ENCODE measurements around the gene C10orf90. TPM values are rescaled to one million over a fixed set of nuclear protein-coding genes. Genes with fewer than 3 reads are reported as not detected.

Gene C10orf90
- total RNA-seq, 1 experiment from 2014 or later: not detected

GRCh38 chr10:126525326-126525725 lies 145.2 kb downstream of the C10orf90 start:
- DNase-seq (ENCODE audit: low read depth): no peak
- in situ Hi-C loops (cut with HindIII; ENCODE audit: low pct_unique_long_range_greater_than_20kb, low sequenced_read_pairs): no loop called here

- in situ Hi-C loops (cut with HindIII; ENCODE audit: low pct_unique_long_range_greater_than_20kb, low sequenced_read_pairs): no loop called here
- DNase-seq (ENCODE audit: low read depth): no peak
These were observed 146.0 kb downstream of the C10orf90 start for GRCh38 chr10:126524526-126524925.

GRCh38 chr10:126523071-126523470 lies 147.4 kb downstream of the C10orf90 start:
- no peak for DNase-seq (ENCODE audit: low read depth)
- in situ Hi-C loops (cut with HindIII; ENCODE audit: low pct_unique_long_range_greater_than_20kb, low sequenced_read_pairs): no loop called here

GRCh38 chr10:126521399-126521798 lies 149.1 kb downstream of the C10orf90 start:
- DNase-seq (ENCODE audit: low read depth): no peak
- in situ Hi-C loops (cut with HindIII; ENCODE audit: low pct_unique_long_range_greater_than_20kb, low sequenced_read_pairs): no loop called here

GRCh38 chr10:126520751-126521317 lies 149.7 kb downstream of the C10orf90 start:
- DNase-seq (ENCODE audit: low read depth): no peak
- in situ Hi-C loops (cut with HindIII; ENCODE audit: low pct_unique_long_range_greater_than_20kb, low sequenced_read_pairs): no loop called here

- no peak for DNase-seq (ENCODE audit: low read depth)
- in situ Hi-C loops (cut with HindIII; ENCODE audit: low pct_unique_long_range_greater_than_20kb, low sequenced_read_pairs): no loop called here
These were observed 150.5 kb downstream of the C10orf90 start for GRCh38 chr10:126519992-126520391.

- DNase-seq (ENCODE audit: low read depth): no peak
- in situ Hi-C loops (cut with HindIII; ENCODE audit: low pct_unique_long_range_greater_than_20kb, low sequenced_read_pairs): no loop called here
These were observed 151.3 kb downstream of the C10orf90 start for GRCh38 chr10:126519185-126519584.

- in situ Hi-C loops (cut with HindIII; ENCODE audit: low pct_unique_long_range_greater_than_20kb, low sequenced_read_pairs): no loop called here
- DNase-seq (ENCODE audit: low read depth): no peak
These were observed 152.0 kb downstream of the C10orf90 start for GRCh38 chr10:126518218-126519080.

- in situ Hi-C loops (cut with HindIII; ENCODE audit: low pct_unique_long_range_greater_than_20kb, low sequenced_read_pairs): no loop called here
- DNase-seq (ENCODE audit: low read depth): no peak
These were observed 154.0 kb downstream of the C10orf90 start for GRCh38 chr10:126516515-126516914.

- in situ Hi-C loops (cut with HindIII; ENCODE audit: low pct_unique_long_range_greater_than_20kb, low sequenced_read_pairs): no loop called here
- DNase-seq (ENCODE audit: low read depth): no peak
These were observed 158.5 kb downstream of the C10orf90 start for GRCh38 chr10:126511917-126512479.

GRCh38 chr10:126509182-126509581 lies 161.3 kb downstream of the C10orf90 start:
- in situ Hi-C loops (cut with HindIII; ENCODE audit: low pct_unique_long_range_greater_than_20kb, low sequenced_read_pairs): no loop called here
- DNase-seq (ENCODE audit: low read depth): no peak

- no peak for DNase-seq (ENCODE audit: low read depth)
- in situ Hi-C loops (cut with HindIII; ENCODE audit: low pct_unique_long_range_greater_than_20kb, low sequenced_read_pairs): no loop called here
These were observed 161.9 kb downstream of the C10orf90 start for GRCh38 chr10:126508535-126509040.

GRCh38 chr10:126504761-126505112 lies 165.8 kb downstream of the C10orf90 start:
- DNase-seq (ENCODE audit: low read depth): no peak
- in situ Hi-C loops (cut with HindIII; ENCODE audit: low pct_unique_long_range_greater_than_20kb, low sequenced_read_pairs): no loop called here

- peak; percentile 54 for DNase-seq (ENCODE audit: low read depth)
- in situ Hi-C loops (cut with HindIII; ENCODE audit: low pct_unique_long_range_greater_than_20kb, low sequenced_read_pairs): no loop called here
These were observed 166.3 kb downstream of the C10orf90 start for GRCh38 chr10:126504063-126504760.

GRCh38 chr10:126503392-126504062 lies 167.0 kb downstream of the C10orf90 start:
- in situ Hi-C loops (cut with HindIII; ENCODE audit: low pct_unique_long_range_greater_than_20kb, low sequenced_read_pairs): no loop called here
- no peak for DNase-seq (ENCODE audit: low read depth)

- in situ Hi-C loops (cut with HindIII; ENCODE audit: low pct_unique_long_range_greater_than_20kb, low sequenced_read_pairs): no loop called here
These were observed 168.1 kb downstream of the C10orf90 start for GRCh38 chr10:126502441-126502840.

GRCh38 chr10:126501828-126502227 lies 168.7 kb downstream of the C10orf90 start:
- no peak for DNase-seq (ENCODE audit: low read depth)
- in situ Hi-C loops (cut with HindIII; ENCODE audit: low pct_unique_long_range_greater_than_20kb, low sequenced_read_pairs): no loop called here

More at GRCh38 chr10:126502441-126502840, 168.1 kb downstream of the C10orf90 start:
- no peak for DNase-seq (ENCODE audit: low read depth)

- DNase-seq (ENCODE audit: low read depth): no peak
- in situ Hi-C loops (cut with HindIII; ENCODE audit: low pct_unique_long_range_greater_than_20kb, low sequenced_read_pairs): no loop called here
These were observed 169.6 kb downstream of the C10orf90 start for GRCh38 chr10:126500866-126501265.

Data from Caki2 (cell line).